Uterus (tissue), 2 donors: ENCODE data around the gene GPATCH8.

Experiments
- CTCF ChIP-seq, 4 experiments: fragments of 200-600 bp in 2 of 4; fragments of 450-650 bp in 2 of 4; sonication (generic) in 2 of 4; IDR thresholded peaks; one replicate each; pipeline ENCODE4 v1.5.1; 2016 to 2019; ENCODE audit warnings: antibody characterized with exemption in 4 of 4, mild to moderate bottlenecking in 2 of 4, moderate library complexity in 1 of 4
- POLR2A ChIP-seq, 2 donors: fragments of 450-650 bp; IDR thresholded peaks; one replicate each; pipeline ENCODE4 v1.6.1; 2016; ENCODE audit warnings: antibody characterized with exemption in 2 of 2, mild to moderate bottlenecking in 1 of 2, moderate library complexity in 1 of 2

- TF ChIP-seq CTCF (IDR thresholded peaks at IDR 0.05) (no peak), POLR2A (IDR thresholded peaks at IDR 0.05) (no peak)
Observed at GRCh38 chr17:44359458-44360143, 143.6 kb downstream of the GPATCH8 start.
